GM06990 (cell line): ENCODE data around the gene ATMIN.

ENCODE experiments used
- DNase-seq: peaks from one replicate; pipeline ENCODE4 v3.0.0-alpha.2; 2011; ENCODE audit not compliant: insufficient read length; ENCODE audit errors: extremely low read depth
- H3K27me3 ChIP-seq: replicated peaks from 2 replicates; pipeline ENCODE4 v1.6.0; 2011; ENCODE audit warnings: low read length; ENCODE audit not compliant: control insufficient read depth, insufficient read depth
- H3K36me3 ChIP-seq: 2 replicates; pipeline ENCODE4 v1.5.1; 2011; ENCODE audit warnings: low read length; ENCODE audit not compliant: control insufficient read depth, insufficient read depth
- H3K4me3 ChIP-seq: replicated peaks from 2 replicates; pipeline ENCODE4 v1.5.1; 2011; ENCODE audit warnings: low read depth, mild to moderate bottlenecking, control low read depth, low read length
- TF ChIP-seq, protein P1 (sequence below): IDR thresholded peaks from 2 replicates; pipeline ENCODE4 v1.5.1; 2011; ENCODE audit warnings: low read length, control low read depth, mild to moderate bottlenecking, inconsistent platforms; ENCODE audit not compliant: insufficient read depth, poor library complexity, severe bottlenecking

The ATMIN gene

GRCh38 chr16:80990978-80991377 is 44.7 kb upstream of the ATMIN start:
- no peak overlapping the region for H3K4me3 ChIP-seq
- TF ChIP-seq, protein P1, sequence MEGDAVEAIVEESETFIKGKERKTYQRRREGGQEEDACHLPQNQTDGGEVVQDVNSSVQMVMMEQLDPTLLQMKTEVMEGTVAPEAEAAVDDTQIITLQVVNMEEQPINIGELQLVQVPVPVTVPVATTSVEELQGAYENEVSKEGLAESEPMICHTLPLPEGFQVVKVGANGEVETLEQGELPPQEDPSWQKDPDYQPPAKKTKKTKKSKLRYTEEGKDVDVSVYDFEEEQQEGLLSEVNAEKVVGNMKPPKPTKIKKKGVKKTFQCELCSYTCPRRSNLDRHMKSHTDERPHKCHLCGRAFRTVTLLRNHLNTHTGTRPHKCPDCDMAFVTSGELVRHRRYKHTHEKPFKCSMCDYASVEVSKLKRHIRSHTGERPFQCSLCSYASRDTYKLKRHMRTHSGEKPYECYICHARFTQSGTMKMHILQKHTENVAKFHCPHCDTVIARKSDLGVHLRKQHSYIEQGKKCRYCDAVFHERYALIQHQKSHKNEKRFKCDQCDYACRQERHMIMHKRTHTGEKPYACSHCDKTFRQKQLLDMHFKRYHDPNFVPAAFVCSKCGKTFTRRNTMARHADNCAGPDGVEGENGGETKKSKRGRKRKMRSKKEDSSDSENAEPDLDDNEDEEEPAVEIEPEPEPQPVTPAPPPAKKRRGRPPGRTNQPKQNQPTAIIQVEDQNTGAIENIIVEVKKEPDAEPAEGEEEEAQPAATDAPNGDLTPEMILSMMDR, result no peak
- H3K27me3 ChIP-seq, result no peaks in the 10 kb centered on the region
- DNase-seq, result no peak
- no peaks in the 10 kb centered on the region; the same call in 1 of the 2 replicates for H3K36me3 ChIP-seq

DNA sequence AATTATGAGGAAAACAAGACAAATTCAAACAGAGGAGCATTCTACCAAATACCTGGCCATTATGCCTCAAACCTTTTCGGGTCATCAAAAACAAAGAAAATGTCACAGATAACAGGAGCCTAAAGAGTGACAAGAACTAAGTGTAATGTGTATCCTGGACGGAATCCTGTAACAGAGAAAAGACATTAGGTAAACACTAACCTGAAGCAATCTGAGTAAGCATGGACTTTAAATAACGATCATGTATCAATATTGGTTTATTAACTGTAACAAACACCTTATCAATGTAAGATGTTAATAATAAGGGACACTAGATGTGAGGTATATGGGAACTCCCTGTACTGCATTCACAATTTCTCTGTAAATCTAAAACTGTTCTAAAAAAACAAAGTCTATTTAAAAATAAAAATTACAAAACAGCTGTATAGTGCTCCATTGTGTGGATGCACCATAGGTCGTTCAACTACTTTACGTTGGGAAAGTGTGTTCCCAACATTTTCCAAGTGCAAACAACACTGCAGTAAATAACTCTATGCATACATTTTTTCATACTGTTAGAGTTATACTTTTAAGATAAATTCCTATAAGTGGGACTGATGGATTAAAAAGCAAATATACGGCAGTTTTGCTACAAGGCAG is 43.7 kb upstream of the ATMIN start:
- H3K4me3 ChIP-seq, result no peak overlapping the region
- no peaks in the 10 kb centered on the region; the same call in 1 of the 2 replicates for H3K36me3 ChIP-seq
- no peak for DNase-seq
- TF ChIP-seq, protein P1, result no peak
- H3K27me3 ChIP-seq, result no peaks in the 10 kb centered on the region

DNA sequence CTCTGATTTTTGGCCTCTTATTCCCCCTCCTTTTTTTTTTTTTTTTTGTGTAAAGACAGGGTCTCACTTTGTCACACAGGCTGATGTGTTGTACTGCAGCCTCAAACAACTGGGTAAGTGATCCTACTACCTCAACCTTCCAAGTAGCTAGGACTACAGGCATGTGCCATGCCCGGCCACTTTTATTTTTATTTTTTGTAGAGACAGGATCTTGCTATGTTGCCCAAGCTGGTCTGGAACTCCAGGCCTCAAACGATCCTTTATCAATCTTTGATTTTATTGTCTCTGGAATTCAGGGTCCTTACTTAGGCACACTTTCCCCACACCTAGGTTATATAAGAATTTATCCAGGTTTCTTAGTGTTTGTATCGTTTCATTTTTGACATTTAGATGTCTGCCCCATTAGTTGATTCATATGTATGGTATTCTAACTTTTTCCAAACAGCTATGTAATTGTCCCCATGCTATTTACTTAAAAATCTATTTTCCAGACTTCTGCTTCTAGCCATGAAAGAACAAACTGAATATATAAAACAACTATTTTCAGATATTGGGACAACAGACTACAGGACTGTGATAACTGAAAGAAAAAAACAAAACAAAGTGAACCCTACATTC is 42.9 kb upstream of the ATMIN start:
- no peak overlapping the region for H3K4me3 ChIP-seq
- no peaks in the 10 kb centered on the region for H3K27me3 ChIP-seq
- DNase-seq, result no peak
- TF ChIP-seq, protein P1, result no peak
- H3K36me3 ChIP-seq, result no peaks in the 10 kb centered on the region; the same call in 1 of the 2 replicates

DNA sequence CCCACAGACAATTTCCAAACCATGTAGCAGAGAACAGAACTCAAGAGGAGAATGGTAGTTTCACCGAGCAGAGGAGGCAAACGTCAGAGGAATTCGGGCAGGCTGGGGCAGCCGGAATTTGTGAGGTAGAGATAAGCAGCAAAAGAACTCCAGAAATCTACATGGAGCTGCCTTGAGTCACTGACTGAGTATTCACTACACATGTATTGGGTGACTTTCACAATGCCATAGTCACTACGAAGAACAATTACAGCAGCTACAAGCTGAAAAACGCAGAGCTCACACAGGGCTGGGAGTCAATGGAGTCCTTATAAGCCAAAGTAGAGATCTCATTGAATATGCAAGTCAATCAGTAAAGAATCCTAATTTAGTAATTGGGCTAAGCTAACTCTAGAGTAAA is 42.3 kb upstream of the ATMIN start:
- no peaks in the 10 kb centered on the region; the same call in 1 of the 2 replicates for H3K36me3 ChIP-seq
- no peak overlapping the region for H3K4me3 ChIP-seq
- TF ChIP-seq, protein P1, result no peak
- DNase-seq, result no peak
- no peaks in the 10 kb centered on the region for H3K27me3 ChIP-seq

- H3K27me3 ChIP-seq, result no peaks in the 10 kb centered on the region
- no peaks in the 10 kb centered on the region; the same call in 1 of the 2 replicates for H3K36me3 ChIP-seq
- TF ChIP-seq, protein P1, result no peak
- no peak for DNase-seq
- H3K4me3 ChIP-seq, result no peak overlapping the region
These were observed 41.8 kb upstream of the ATMIN start for GRCh38 chr16:80993834-80994233.
